HG03565 (cell line): ENCODE results near the gene BAG5.
"Not testable (repeated sequence)": the region's sequence is repeated elsewhere in the genome, so short reads cannot be mapped to it uniquely, and the experiment has no call there.

Source experiments
- ATAC-seq: cut with Tn5 transposase; IDR thresholded peaks from one replicate; pipeline ENCODE4 v1.9.1; 2021; ENCODE audit warnings: mild to moderate bottlenecking, moderate library complexity; ENCODE audit not compliant: unreplicated experiment

Gene BAG5

GRCh38 chr14:103525430-103526246, 36.8 kb downstream of the BAG5 start:
- ATAC-seq: not testable (repeated sequence)

GRCh38 chr14:103524002-103524935, 38.2 kb downstream of the BAG5 start:
- no peak for ATAC-seq

GRCh38 chr14:103523575-103523954, 38.9 kb downstream of the BAG5 start:
- ATAC-seq: no peak

- ATAC-seq: no peak
These were observed 39.5 kb downstream of the BAG5 start, which contains the start of gene CKB for GRCh38 chr14:103522649-103523574. CKB (minus strand) TSS chr14:103522830; CDS start chr14:103522493, 337 bp downstream.

- ATAC-seq: no peak
These were observed 40.4 kb downstream of the BAG5 start for GRCh38 chr14:103521951-103522563.

- no peak for ATAC-seq
These were observed 41.0 kb downstream of the BAG5 start for GRCh38 chr14:103521438-103521950.

- no peak for ATAC-seq
These were observed 41.6 kb downstream of the BAG5 start for GRCh38 chr14:103520657-103521437.

- ATAC-seq: no peak
These were observed 42.2 kb downstream of the BAG5 start for GRCh38 chr14:103520269-103520656.

GRCh38 chr14:103519837-103520212, 42.6 kb downstream of the BAG5 start:
- ATAC-seq: no peak

GRCh38 chr14:103519043-103519836, 43.2 kb downstream of the BAG5 start:
- no peak for ATAC-seq

- ATAC-seq: no peak
These were observed 43.9 kb downstream of the BAG5 start for GRCh38 chr14:103518422-103519042.

GRCh38 chr14:103517721-103518421, 44.6 kb downstream of the BAG5 start:
- no peak for ATAC-seq

GRCh38 chr14:103517174-103517566, 45.3 kb downstream of the BAG5 start:
- no peak for ATAC-seq

GRCh38 chr14:103516426-103517173, 45.9 kb downstream of the BAG5 start:
- no peak for ATAC-seq

GRCh38 chr14:103514596-103515421, 47.6 kb downstream of the BAG5 start:
- ATAC-seq: no peak
